ENCODE data around the gene WDR87. TPM values are rescaled to one million over a fixed set of nuclear protein-coding genes. Genes with fewer than 3 reads are reported as not detected.

WDR87 gene
- total and polyA plus RNA-seq, 9 of the 15 experiments (the other 6 are each of a cell fraction or from before 2014, with no cell fraction given), result not detected

GRCh38 chr19:37943480-37943879 is 37.1 kb upstream of the WDR87 start (continued):
- no peak for TF ChIP-seq CREB3 (tag; conservative IDR thresholded peaks at IDR 0.05; ENCODE audit: low read depth)
- no peak for TF ChIP-seq ZNF780A (CRISPR knock-in tag; IDR thresholded peaks at IDR 0.05)
- TF ChIP-seq ZBTB11 (CRISPR knock-in tag; IDR thresholded peaks at IDR 0.05), result peak in 1 of 3 experiments; percentile 45; a peak in 1 of 6 replicates
- TF ChIP-seq HDAC2 (IDR thresholded peaks at IDR 0.05), result peak; percentile 69; the same call in 1 of the 2 replicates
- no peak for TF ChIP-seq RFX7 (CRISPR knock-in tag; IDR thresholded peaks at IDR 0.05)
- TF ChIP-seq ZNF766 (CRISPR knock-in tag; conservative IDR thresholded peaks at IDR 0.05), result no peak
- TF ChIP-seq POU5F1 (IDR thresholded peaks at IDR 0.05; ENCODE audit: borderline replicate concordance, low read depth, low read length, partially characterized antibody), result no peak
- TF ChIP-seq SMARCC2 (IDR thresholded peaks at IDR 0.05; ENCODE audit: low read depth), result no peak
- TF ChIP-seq TCFL5 (CRISPR knock-in tag; conservative IDR thresholded peaks at IDR 0.05), result no peak
- no peak for TF ChIP-seq PBX2 (CRISPR knock-in tag; IDR thresholded peaks at IDR 0.05; ENCODE audit: low read depth)
- TF ChIP-seq PBX2 (tag; conservative IDR thresholded peaks at IDR 0.05; ENCODE audit: low read depth), result 0 out of 2 replicates have a peak, but pooled peaks have one; percentile 24
- TF ChIP-seq CXXC5 (CRISPR knock-in tag; IDR thresholded peaks at IDR 0.05), result 0 out of 2 replicates have a peak, but pooled peaks have one; percentile 22
- TF ChIP-seq KLF16 (IDR thresholded peaks at IDR 0.05), result peak; percentile 77; the same call in 1 of the 2 replicates
- no peak for TF ChIP-seq HOXB6 (CRISPR knock-in tag; IDR thresholded peaks at IDR 0.05; ENCODE audit: borderline replicate concordance)
- TF ChIP-seq MEIS2 (IDR thresholded peaks at IDR 0.05; ENCODE audit: partially characterized antibody), result peak; percentile 66
- peak; percentile 82 for TF ChIP-seq TEAD4 (IDR thresholded peaks at IDR 0.05; ENCODE audit: low read length)
- no peak for TF ChIP-seq TEAD4 (CRISPR knock-in tag; IDR thresholded peaks at IDR 0.05; ENCODE audit: borderline replicate concordance)
- no peak for TF ChIP-seq BRD4 (IDR thresholded peaks at IDR 0.05)
- TF ChIP-seq MCM7 (IDR thresholded peaks at IDR 0.05), result no peak
- TF ChIP-seq CBFB (CRISPR knock-in tag; IDR thresholded peaks at IDR 0.05), result no peak
- TF ChIP-seq ZZZ3 (IDR thresholded peaks at IDR 0.05), result no peak

Data from K562 (cell line).